Cerebellar cortex (tissue), 1 donor: ENCODE measurements around the gene CANX.

Experiments used
- DNase-seq: peaks from one replicate; pipeline ENCODE4 v3.0.0-alpha.2; 2015; ENCODE audit warnings: low spot score

The CANX gene

DNA sequence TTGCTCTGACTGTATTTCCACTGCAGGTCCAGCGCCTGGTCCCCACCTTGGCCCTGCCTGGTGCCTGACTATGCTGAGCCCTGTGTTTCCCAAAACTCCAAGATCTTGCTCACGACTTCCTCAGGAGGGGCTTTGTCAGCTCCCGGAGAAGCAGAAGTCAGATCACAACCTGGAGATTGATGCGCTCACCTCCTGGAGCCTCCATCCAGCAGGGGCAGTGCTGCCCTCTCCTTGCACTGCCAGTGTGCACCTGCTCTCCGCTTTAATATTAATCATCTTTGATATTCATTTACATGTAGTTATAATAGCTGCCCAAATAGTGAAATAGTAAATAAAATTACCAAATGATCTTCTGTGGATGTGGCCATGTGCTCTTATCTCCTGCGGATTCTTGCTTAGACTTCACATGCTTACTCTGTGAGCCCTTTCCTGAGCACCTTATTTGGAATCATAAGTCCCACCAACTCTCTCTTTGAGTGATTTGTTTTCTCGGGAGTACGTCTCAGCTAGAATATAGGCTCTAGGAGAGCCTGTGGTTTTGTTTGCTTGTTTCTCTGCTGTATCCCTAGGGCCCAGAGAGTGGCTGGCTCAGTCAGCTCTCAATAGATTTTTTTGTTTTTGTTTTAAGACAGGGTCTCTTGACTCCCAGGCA lies 51.2 kb downstream of the CANX start:
- no peak for DNase-seq

DNA sequence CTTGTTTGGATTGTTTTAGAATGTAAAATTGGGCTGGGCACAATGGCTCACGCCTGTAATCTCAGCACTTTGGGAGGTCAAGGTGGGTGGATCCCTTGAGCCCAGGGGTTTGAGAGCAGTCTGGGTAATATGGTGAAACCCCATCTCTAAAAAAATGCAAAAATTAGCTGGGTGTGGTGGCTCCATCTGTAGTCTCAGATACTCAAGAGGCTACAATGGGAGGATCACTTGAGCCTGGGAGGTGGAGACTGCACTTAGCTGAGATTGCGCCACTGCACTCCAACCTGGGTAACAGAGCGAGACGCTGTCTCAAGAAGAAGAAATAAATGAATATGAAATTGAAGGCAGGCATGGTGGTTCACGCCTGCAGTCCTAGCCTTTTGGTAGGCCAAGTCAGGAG lies 55.2 kb downstream of the CANX start:
- no peak for DNase-seq

- no peak for DNase-seq
Observed at GRCh38 chr5:179755022-179755421, 56.3 kb downstream of the CANX start.

- no peak for DNase-seq
Observed at GRCh38 chr5:179758955-179759354, 60.2 kb downstream of the CANX start.

DNA sequence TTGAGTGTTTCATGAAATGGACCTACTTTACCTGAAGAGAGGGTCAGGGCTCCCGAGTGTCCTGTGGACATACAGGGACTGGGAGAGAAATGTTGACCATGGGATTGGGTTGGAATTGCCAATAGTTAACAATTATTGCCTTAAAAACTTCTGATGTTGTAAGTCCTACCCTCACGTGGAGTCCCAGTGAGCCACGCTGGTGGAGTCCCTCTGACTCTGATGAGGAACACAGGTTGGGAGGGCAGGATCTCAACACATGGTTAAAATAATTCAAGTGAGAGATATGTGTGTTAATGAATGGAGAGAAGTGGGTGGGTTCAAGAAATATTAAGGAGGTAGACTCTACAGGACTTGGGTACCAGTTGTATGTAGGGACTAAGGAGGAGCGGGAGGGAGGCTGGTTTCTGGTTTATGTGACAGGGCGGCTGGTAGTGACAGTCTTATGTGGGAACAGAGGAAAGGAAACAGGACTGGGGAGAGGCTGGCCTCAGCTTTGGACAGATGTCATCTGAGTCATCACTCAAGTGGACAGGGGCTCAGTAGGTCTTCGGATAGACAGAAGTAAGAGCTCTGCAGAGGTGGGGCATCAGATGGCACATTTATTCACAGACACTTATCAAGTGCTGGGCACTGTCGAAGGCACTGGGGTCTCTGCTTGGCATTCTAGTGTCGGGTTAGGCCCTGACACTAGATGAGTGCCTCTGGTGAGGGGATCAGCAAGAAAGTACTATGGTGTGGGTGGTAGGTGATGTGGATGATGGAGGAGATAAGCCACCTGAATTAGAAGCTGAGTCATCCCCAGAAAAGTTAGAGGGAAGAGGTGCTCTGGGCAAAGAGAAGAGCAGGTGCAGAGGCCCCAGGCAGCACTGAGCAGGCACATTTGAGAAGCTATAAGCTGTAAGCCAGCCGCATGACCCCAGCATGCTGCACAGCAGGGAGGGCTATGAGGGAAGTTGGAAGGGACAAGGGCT lies 61.1 kb downstream of the CANX start:
- no peak for DNase-seq

DNA sequence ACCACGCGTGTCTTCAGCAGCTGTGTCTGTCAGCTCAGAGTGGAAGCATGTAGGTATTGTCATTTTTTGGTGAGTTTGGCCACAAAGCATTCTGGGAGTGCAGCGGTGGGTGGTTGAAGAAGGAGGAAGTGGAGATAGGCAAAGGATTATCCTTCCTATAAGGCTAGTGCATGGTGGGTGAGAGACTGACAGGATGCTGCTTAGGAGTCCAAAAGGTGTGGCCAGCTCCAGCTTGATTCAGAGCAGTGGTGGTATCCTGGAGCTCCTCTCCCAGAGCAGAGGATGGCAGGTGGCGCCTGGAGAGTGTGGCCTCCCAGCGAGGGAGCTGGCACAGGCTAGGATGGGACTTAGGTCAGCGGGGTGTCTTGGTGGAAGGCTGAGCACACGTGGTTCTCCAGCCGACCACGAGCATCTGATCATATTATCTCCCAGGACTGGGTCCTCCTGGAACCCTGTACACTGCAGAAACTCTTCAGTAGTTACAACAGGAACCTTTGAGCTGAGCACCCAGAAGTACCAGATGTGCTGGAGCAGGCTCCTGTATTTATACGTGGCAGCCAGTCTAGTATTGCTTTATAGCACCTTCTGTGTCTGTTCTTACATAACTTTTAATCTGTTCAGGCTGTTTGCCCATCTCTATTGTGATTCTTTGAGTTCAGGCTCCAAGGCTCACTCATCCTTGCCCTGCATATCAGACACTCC lies 63.5 kb downstream of the CANX start:
- DNase-seq = no peak

DNA sequence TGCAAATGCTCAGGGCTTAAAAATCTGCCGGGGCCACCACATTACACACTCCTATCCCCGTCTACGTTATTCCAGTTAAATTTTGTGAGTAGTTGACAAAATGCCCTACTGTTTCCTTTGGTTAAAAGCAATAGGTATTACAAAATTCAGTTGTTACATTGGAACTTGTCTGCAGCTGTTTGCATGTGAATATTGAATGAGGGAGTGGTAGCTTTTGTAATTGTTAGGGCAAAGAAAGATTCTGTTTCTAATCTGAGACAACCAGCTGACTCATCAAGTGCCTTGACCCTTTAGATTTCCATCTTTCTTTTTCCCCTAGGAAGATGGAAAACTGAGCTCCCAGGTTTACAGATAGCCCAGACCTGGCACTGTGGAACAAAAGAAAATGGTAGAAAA lies 64.0 kb downstream of the CANX start:
- no peak for DNase-seq

- DNase-seq = peak; percentile 84
Observed at GRCh38 chr5:179763215-179763945, 64.6 kb downstream of the CANX start.

DNA sequence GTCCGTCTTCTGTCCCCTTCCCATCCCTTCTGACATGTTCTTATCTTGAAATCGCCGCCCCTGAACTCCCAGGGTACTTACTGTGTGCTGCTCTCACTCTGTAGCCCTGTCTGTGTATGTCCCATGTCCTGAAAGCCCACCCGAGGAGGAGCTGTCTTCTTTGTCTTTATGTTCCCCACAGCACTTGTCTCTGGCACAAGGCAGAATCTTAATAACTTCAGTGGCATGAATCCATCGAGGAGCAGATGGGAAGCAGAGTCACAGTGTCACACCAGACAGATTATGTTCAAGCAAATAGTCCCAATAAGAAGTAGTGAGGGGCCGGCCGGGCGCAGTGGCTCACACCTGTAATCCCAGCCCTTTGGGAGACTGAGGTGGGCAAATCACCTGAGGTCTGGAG lies 65.3 kb downstream of the CANX start:
- no peak for DNase-seq

GRCh38 chr5:179765400-179765799 lies 66.6 kb downstream of the CANX start:
- no peak for DNase-seq

GRCh38 chr5:179766021-179766725 lies 67.4 kb downstream of the CANX start:
- DNase-seq = no peak

DNA sequence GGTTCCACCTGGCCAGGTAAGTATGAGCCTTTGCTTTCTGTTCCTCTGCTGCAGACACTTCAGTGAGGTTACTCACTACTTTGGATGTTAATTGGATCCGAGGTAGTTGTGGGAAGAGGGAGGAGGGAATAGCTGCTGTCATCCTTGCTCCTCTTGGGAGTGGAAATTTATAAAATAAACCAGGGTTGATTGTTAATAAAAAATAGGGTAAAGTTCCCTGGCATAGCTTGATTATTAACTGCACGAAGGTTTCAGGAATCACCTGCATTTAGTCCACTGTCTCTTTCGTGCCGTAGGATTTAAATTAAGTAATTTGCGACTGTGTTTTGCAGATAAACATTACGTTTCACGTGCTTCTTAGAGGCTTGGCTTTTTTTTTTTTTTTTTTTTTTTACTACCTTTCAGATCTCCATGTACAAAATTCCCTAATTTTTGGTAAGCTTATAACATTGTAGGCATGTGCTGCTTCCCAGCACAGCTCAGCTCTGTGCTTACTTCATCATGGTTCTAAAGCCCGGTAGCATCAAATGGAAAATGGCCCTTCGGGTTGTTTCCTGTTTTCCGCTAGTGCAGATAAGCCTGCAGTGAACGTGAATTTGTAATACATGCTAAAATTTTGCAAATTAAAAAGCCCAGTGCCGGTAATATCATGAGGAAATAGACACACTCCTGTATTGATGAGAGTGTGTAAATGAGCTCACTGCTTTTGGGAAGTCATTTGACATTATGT lies 68.1 kb downstream of the CANX start:
- DNase-seq = no peak

DNA sequence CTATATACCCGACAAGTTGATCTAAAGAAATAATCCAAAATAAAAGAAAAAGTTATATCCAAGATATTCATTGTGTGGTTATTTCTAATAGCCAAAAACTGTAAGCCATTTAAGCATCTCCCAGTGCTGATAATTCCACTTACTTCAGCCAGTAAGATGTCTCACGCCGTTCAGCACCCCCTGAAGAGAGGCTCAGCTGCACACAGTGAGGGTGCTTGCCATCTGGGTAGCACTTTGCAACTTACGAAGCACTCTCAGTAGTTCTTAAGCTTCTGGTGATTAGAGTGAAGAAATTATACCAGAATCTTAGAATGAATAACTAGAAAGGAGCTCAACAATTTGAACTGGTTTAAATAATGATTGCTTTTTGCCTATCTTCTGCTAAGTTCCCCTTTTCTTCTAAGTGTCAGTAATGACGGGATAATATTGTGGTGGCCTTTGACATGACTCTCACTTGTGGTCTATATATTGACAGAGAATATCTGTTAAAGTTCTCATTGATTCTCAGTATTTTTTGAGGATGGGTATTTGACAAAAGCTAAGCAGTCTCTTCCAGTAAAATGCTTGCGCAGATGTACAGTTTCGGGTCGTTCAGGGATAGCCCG lies 68.8 kb downstream of the CANX start:
- no peak for DNase-seq

GRCh38 chr5:179768326-179769085 lies 69.7 kb downstream of the CANX start:
- no peak for DNase-seq

DNA sequence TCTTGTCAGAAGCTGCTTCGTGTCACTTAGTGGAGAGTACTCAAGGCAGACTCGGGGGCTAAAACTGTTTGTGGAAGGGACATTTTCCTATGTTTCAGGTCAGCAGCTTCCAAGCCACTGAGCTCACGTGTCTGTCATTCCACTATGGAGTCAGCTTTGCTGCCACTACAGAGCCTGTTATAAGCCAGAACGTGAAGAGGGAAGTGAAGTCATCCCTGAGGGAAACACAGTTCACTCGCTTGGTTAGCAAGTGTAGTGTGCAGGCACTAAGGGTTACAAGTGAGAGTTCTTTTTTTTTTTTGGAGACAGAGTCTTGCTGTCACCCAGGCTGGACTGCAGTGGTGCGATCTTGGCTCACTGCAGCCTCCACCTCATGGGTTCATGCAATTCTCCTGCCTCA lies 70.5 kb downstream of the CANX start:
- no peak for DNase-seq

GRCh38 chr5:179769796-179770195 lies 71.0 kb downstream of the CANX start:
- no peak for DNase-seq

DNA sequence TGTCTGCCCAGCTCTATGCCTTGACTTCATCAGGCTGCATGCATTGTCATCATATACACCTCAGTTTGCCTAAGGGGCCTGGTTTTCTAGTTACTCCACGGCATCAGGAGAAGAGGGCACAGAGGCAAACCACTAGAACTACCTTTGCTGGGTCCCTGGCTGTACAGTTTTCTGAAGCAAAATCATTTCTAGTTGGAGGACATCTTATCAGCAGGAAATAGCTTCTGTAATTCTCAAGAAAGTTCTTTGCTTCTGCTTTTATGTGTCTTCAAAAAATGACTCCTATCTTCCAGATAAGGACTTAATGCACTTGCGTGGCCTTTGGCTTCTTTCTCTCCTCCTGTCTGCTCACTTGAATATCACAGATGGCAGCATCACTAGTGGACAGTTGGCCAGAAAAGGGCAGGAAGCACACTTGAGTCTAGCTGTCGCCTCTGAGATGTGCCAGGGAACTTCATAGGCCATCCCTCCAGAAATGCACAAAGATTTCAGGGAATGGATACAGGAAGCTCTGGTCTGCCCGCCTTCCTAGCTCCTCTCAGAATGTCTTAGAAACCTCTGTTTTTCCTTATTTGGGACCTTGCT lies 72.6 kb downstream of the CANX start:
- DNase-seq = peak; percentile 78

DNA sequence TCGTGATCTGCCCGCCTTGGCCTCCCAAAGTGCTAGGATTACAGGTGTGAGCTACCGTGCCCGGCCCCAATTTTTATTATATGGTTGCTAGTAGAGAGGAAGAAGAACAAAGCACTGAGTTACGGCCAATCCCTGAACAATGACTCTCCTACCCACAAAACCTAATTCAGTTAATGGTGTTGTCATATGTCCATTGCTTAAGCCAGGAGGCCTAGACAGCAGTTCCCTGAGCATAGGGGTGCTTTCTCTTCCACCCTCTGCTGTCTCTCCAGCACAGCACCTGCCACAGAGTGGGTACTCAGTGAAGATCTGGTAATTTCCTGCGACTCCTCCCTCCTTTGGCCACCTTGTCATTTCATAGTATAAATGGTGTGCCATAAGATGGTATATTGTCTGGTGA lies 73.6 kb downstream of the CANX start:
- no peak for DNase-seq

GRCh38 chr5:179773686-179774040 lies 74.9 kb downstream of the CANX start:
- DNase-seq = no peak
